ENCODE results near the gene ALDOB. TPM values are rescaled to one million over a fixed set of nuclear protein-coding genes. Genes with fewer than 3 reads are reported as not detected.
"Not testable (repeated sequence)": the region's sequence is repeated elsewhere in the genome, so short reads cannot be mapped to it uniquely, and the experiment has no call there.

ALDOB gene
- total RNA-seq, 2 experiments from 2014 or later, result not detected

GRCh38 chr9:101398068-101398929 is 37.3 kb downstream of the ALDOB start, which contains the start of the genes MRPL50 and ZNF189:
Gene MRPL50 (minus strand): TSS chr9:101398618. CDS start chr9:101398592, 26 bp downstream.
Gene ZNF189 (plus strand): TSS chr9:101398851. CDS start chr9:101399157, 306 bp downstream.
- CTCF ChIA-PET, result interaction anchor here (1.0 kb wide), 1 partner anchor 135 kb away, joined by 4 read pairs; the partner anchor contains the start of gene RNF20
- POLR2A ChIA-PET, result interaction anchor here (1.5 to 1.6 kb wide), 2 partner anchors 10 to 135 kb away, joined by 4 read pairs; partner anchors contain the start of gene RNF20

GRCh38 chr9:101397746-101398067 is 37.9 kb downstream of the ALDOB start:
- POLR2A ChIA-PET, result no interaction called here

GRCh38 chr9:101394687-101395086 is 40.9 kb downstream of the ALDOB start:
- POLR2A ChIA-PET, result no interaction called here
- CTCF ChIA-PET, result no interaction called here

More at GRCh38 chr9:101397746-101398067, 37.9 kb downstream of the ALDOB start:
- CTCF ChIA-PET, result no interaction called here

GRCh38 chr9:101393135-101393534 is 42.4 kb downstream of the ALDOB start:
- POLR2A ChIA-PET, result no interaction called here
- CTCF ChIA-PET, result no interaction called here

- ChIA-PET POLR2A (interaction anchor here (0.7 kb wide), 1 partner anchor 8 kb away, joined by 4 read pairs; no protein-coding TSS in a partner anchor), CTCF (no interaction called here)
These were observed 47.0 kb downstream of the ALDOB start for GRCh38 chr9:101388507-101388993.

GRCh38 chr9:101387871-101388506 is 47.6 kb downstream of the ALDOB start:
- CTCF ChIA-PET, result no interaction called here

GRCh38 chr9:101384873-101385536 is 50.6 kb downstream of the ALDOB start, which contains the start of gene BAAT:
Gene BAAT (minus strand): TSS chr9:101385006. CDS start chr9:101371404, 13,602 bp downstream.
- POLR2A ChIA-PET, result not testable (repeated sequence)

More at GRCh38 chr9:101387871-101388506, 47.6 kb downstream of the ALDOB start:
- POLR2A ChIA-PET, result interaction anchor here (0.7 kb wide), 1 partner anchor 8 kb away, joined by 4 read pairs; no protein-coding TSS in a partner anchor

GRCh38 chr9:101383361-101383760 is 52.2 kb downstream of the ALDOB start:
- ChIA-PET POLR2A (no interaction called here), CTCF (no interaction called here)

More at GRCh38 chr9:101384873-101385536, 50.6 kb downstream of the ALDOB start, which contains the start of gene BAAT:
- CTCF ChIA-PET, result not testable (repeated sequence)

GRCh38 chr9:101381833-101382342 is 53.7 kb downstream of the ALDOB start:
- ChIA-PET CTCF (no interaction called here), POLR2A (no interaction called here)

GRCh38 chr9:101381118-101381517 is 54.5 kb downstream of the ALDOB start:
- ChIA-PET CTCF (no interaction called here), POLR2A (no interaction called here)

- CTCF ChIA-PET, result no interaction called here
- POLR2A ChIA-PET, result no interaction called here
These were observed 55.3 kb downstream of the ALDOB start for GRCh38 chr9:101380295-101380694.

- CTCF ChIA-PET, result no interaction called here
- POLR2A ChIA-PET, result no interaction called here
These were observed 59.3 kb downstream of the ALDOB start for GRCh38 chr9:101376111-101376848.

- CTCF ChIA-PET, result no interaction called here
- POLR2A ChIA-PET, result no interaction called here
These were observed 60.0 kb downstream of the ALDOB start for GRCh38 chr9:101375546-101375945.

GRCh38 chr9:101372327-101373118 is 63.1 kb downstream of the ALDOB start:
- CTCF ChIA-PET, result no interaction called here

GRCh38 chr9:101371813-101372212 is 63.8 kb downstream of the ALDOB start:
- ChIA-PET CTCF (no interaction called here), POLR2A (no interaction called here)

More at GRCh38 chr9:101372327-101373118, 63.1 kb downstream of the ALDOB start:
- POLR2A ChIA-PET, result no interaction called here

Data from activated CD8-positive, alpha-beta memory T cell treated with anti-CD3 and anti-CD28 coated beads for 36 hours (primary cell).